ENCODE results near the gene SAMD4A. TPM values are rescaled to one million over a fixed set of nuclear protein-coding genes. Genes with fewer than 3 reads are reported as not detected.

SAMD4A gene
- total RNA-seq, 1 experiment from 2014 or later, result 9.6 TPM

DNA sequence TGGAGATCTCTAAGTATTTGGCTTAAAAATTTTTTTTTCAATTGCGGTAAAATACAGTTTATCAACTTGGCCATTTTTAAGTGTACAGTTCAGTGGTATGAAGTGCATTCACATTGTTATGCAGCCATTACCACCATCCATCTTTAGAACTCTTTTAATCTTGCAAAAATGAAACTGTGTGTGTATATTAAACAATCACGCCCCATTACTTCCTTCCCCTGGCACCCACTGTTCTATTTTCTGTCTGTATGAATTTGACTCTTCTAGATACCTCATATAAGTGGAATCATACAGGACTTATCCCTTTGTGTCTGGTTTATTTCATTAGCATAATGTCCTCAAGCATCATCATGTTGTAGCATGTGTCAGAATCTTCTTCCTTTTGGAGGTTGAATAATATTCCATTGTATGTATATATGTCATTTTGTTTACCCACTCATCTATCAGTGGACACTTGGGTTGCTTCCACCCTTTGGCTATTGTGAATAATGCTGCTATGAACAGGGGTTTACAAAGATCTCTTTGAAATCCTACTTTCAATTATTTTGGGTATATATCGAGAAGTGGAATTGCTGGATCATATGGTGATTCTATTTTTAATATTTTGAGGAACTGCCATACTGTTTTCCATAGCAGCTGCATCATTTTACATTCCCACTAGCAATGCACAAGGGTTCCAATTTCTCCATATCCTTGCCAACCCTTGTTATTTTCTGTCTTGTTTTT, 62.9 kb downstream of the SAMD4A start:
- H2AK5ac ChIP-seq (ENCODE audit: insufficient read length, low read length), result no peak overlapping the region
- H3K27ac ChIP-seq (ENCODE audit: insufficient read length, low read depth, low read length), result no peak overlapping the region
- no peak for DNase-seq
- H3K79me1 ChIP-seq (ENCODE audit: insufficient read depth, low read depth, low read length, poor library complexity, severe bottlenecking), result no peaks in the 10 kb centered on the region
- H3K4me1 Mint-ChIP-seq, result peaks cover 23 to 24% of the 10 kb centered on the region in 2 experiments
- H4K5ac ChIP-seq (ENCODE audit: insufficient read length, low read depth, low read length), result no peak overlapping the region
- no peak overlapping the region for H3K4ac ChIP-seq (ENCODE audit: low read depth, low read length)
- no peaks in the 10 kb centered on the region for H3K27me3 ChIP-seq (ENCODE audit: insufficient read depth, low read length)
- TF ChIP-seq, protein P1, sequence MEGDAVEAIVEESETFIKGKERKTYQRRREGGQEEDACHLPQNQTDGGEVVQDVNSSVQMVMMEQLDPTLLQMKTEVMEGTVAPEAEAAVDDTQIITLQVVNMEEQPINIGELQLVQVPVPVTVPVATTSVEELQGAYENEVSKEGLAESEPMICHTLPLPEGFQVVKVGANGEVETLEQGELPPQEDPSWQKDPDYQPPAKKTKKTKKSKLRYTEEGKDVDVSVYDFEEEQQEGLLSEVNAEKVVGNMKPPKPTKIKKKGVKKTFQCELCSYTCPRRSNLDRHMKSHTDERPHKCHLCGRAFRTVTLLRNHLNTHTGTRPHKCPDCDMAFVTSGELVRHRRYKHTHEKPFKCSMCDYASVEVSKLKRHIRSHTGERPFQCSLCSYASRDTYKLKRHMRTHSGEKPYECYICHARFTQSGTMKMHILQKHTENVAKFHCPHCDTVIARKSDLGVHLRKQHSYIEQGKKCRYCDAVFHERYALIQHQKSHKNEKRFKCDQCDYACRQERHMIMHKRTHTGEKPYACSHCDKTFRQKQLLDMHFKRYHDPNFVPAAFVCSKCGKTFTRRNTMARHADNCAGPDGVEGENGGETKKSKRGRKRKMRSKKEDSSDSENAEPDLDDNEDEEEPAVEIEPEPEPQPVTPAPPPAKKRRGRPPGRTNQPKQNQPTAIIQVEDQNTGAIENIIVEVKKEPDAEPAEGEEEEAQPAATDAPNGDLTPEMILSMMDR (conservative IDR thresholded peaks at IDR 0.05), result no peak
- no peak overlapping the region for H3K14ac ChIP-seq (ENCODE audit: insufficient read depth, low read length)
- H4K91ac ChIP-seq (ENCODE audit: insufficient read length, low read depth, low read length), result no peak overlapping the region
- H2BK120ac ChIP-seq (ENCODE audit: low read depth, low read length, poor library complexity, severe bottlenecking), result no peak overlapping the region
- H3K9me3 ChIP-seq (ENCODE audit: control insufficient read depth, low read depth, low read length), result no peaks in the 10 kb centered on the region
- H3K27me3 Mint-ChIP-seq (ENCODE audit: low read depth), result no peaks in the 10 kb centered on the region
- no CpG with 5 or more reads among the region's 3 CpGs for WGBS (ENCODE audit: extremely low coverage, insufficient read length, low lambda C conversion rate)
- H3T11ph ChIP-seq (ENCODE audit: low read length), result no peak overlapping the region
- no peak overlapping the region for H4K8ac ChIP-seq (replicated peaks; ENCODE audit: insufficient read length, low read depth, low read length)
- H3K9me3 Mint-ChIP-seq, result peaks cover 0 to 3% of the 10 kb centered on the region in 2 experiments; a peak in 2 of 5 replicates
- H3K79me2 ChIP-seq (ENCODE audit: insufficient read depth, low read length), result no peaks in the 10 kb centered on the region
- no peak overlapping the region for H3K4me2 ChIP-seq (ENCODE audit: insufficient read depth, insufficient read length, low read length)
- H2BK5ac ChIP-seq (ENCODE audit: insufficient read length, low read length), result no peak overlapping the region
- no peak overlapping the region for H3K56ac ChIP-seq (ENCODE audit: insufficient read length, low read depth, low read length)
- H3K36me3 Mint-ChIP-seq (ENCODE audit: insufficient read depth in 1 of 3, low read depth in 3 of 3), result no peaks in the 10 kb centered on the region
- H3K4me1 ChIP-seq (ENCODE audit: insufficient read depth, low read length), result peaks cover 6% of the 10 kb centered on the region; the same call in 1 of the 2 replicates
- H2BK20ac ChIP-seq (ENCODE audit: low read depth, low read length, poor library complexity, severe bottlenecking), result no peak overlapping the region
- H3K4me3 Mint-ChIP-seq, result no peak overlapping the region
- no peak overlapping the region for H2BK15ac ChIP-seq (ENCODE audit: low read depth, low read length)
- H3K27ac Mint-ChIP-seq, result no peak overlapping the region
- H2AFZ ChIP-seq (ENCODE audit: low read length), result no peak overlapping the region
- H3K23me2 ChIP-seq (ENCODE audit: insufficient read length, low read depth, low read length, poor library complexity, severe bottlenecking), result no peaks in the 10 kb centered on the region
- H4K20me1 ChIP-seq (ENCODE audit: control insufficient read depth, insufficient read depth, insufficient read length), result no peaks in the 10 kb centered on the region
- no peak overlapping the region for H3K9ac ChIP-seq (ENCODE audit: extremely low read depth, insufficient read length, low read length)
- H3K23ac ChIP-seq (ENCODE audit: insufficient read length, low read depth, low read length), result no peak overlapping the region
- no peak overlapping the region for H3K18ac ChIP-seq (ENCODE audit: insufficient read length, low read depth, low read length)
- no peak overlapping the region for H2BK12ac ChIP-seq (ENCODE audit: insufficient read length, low read depth, low read length)
